ENCODE measurements around the gene SMG9.

Gene SMG9

DNA sequence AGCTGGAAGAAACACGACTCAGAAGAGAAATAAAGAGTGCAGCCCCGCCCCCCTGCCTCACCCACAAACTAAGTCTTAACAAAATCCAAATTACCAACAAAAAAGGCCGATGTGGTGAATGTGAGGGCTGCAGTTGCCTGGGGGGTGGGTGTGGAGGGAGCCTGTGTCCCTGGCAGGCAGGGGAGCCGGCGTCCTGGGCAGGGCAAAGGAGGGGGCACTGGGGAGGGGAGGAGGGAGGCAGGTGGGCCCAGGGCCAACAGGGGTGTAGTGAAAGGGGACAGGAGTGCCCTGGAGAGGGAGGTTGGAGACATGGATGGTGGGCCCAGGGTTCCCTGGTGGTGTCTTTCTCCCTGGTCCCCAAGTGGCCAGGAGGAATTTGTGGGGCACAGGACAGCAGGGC lies 34.8 kb downstream of the SMG9 start:
- no peak for DNase-seq

DNA sequence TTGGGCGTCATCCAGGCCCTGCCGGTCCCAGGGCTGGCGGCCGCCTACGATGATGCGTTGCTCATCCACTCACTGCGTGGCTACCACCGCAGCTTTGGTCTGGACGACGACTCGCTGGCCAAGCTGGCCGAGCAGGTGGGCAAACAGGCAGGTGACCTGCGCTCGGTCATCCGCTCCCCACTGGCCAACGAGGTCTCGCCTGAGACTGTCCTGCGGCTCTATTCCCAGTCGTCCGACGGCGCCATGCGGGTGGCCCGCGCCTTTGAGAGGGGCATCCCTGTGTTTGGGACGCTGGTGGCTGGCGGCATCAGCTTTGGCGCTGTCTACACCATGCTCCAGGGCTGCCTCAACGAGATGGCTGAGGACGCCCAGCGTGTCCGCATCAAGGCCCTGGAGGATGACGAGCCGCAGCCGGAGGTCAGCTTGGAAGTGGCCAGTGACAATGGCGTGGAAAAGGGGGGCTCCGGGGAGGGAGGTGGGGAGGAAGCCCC lies 35.3 kb downstream of the SMG9 start:
- no peak for DNase-seq

DNA sequence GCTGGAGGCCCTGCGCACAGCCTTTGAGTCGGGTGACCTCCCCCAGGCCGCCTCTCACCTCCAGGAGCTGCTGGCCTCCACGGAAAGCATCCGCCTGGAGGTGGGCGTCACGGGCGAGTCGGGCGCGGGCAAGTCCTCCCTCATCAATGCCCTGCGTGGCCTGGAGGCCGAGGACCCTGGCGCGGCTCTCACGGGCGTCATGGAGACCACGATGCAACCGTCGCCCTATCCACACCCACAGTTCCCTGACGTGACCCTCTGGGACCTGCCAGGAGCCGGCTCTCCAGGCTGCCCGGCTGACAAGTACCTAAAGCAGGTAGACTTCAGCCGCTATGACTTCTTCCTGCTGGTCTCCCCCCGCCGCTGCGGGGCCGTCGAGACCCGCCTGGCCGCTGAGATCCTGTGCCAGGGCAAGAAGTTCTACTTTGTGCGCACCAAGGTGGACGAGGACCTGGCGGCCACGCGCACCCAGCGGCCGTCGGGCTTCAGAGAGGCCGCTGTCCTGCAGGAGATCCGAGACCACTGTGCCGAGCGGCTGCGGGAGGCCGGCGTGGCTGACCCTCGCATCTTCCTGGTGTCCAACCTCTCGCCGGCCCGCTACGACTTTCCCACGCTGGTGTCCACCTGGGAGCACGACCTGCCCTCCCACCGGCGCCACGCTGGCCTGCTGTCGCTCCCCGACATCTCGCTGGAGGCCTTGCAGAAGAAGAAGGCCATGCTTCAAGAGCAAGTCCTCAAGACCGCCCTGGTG lies 36.0 kb downstream of the SMG9 start:
- no peak for DNase-seq

DNA sequence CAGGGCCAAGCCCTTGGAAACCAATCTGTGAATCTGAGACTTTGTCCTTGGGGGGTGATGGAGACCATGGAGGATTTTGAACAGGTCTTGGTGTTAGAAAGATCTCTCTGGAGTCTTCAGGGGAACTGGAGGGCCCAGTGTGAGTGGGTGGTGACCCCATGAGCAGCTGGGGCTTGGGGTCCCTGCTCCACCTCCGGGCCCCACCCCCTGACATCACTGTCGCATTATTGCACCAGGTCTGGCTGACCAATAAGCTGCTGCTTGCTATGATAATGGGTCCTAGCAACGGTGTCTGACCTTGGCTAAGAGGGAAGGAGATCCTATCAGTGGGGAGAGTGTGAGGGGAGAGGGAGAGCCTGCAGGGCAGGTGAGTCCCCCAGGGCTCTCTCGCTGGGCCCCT lies 39.0 kb downstream of the SMG9 start, which contains the start of gene IRGC:
TSS of gene IRGC (plus strand) at position 301 of the 400 bp plus-strand sequence. CDS start 2,483 bp downstream, outside the sequence.
- DNase-seq, result no peak

DNA sequence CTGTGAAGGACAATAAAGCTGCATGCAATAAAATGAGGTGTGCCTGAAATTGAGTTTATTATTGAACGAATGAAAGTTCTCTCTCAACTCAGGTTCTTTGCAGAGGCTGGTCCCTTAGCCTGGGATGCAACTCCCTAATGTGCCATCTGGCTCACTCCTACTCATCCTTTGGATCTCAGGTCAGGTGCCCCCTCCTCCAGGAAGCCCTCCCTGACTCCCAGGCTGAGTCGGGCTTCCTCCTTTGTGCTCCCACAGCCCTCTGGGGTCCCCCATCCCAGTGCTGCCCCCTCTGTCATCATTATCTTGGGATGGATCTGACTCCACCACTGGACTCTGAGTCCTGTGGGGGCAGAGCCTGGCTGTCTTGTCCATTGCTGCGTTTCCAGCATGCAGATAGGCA lies 41.6 kb downstream of the SMG9 start:
- no peak for DNase-seq

DNA sequence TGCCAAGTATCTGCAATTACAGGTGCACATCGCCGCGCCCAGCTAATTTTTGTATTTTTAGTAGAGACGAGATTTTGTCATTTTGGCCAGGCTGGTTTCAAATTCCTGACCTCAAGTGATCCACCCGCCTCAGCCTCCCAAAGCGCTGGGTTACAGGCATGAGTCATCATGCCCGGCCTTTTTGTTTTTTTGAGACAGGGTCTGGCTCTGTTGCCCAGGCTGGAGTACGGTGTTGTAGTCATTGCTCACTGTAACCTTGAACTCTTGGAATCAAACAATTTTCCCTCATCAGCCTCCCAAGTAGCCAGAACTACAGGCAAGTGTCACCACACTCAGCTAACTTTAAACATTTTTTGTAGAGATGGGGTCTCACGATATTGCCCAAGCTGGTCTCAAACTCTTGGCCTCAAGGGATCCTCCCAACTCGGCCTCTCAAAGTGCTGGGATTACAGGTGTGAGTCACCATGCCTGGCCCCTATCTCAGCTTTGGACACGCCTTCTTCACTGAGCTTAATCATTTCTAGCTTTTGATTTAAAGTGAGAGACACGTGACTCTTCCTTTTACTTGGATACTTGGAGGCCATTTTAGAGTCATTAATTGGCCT lies 42.9 kb downstream of the SMG9 start:
- no peak for DNase-seq

DNA sequence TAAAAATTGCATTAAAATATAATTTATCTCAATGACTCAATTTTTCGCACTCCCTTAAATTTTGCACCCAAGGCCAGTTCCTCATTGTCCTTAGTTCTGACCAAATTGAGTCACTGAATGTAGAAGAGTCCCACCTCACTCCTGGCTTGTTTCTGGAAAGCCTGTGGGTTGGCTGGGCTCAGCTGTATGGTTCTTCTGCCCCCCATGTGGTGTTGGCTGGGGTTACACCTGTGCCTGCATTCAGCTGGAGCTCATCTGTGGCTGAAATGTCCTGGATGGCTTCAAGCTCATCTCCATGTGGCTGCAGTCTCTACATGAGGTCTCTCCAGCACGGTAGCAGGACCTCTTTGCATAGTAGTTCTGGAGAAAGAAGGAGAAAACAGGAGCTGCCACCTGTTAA lies 46.0 kb downstream of the SMG9 start:
- DNase-seq, result no peak

DNA sequence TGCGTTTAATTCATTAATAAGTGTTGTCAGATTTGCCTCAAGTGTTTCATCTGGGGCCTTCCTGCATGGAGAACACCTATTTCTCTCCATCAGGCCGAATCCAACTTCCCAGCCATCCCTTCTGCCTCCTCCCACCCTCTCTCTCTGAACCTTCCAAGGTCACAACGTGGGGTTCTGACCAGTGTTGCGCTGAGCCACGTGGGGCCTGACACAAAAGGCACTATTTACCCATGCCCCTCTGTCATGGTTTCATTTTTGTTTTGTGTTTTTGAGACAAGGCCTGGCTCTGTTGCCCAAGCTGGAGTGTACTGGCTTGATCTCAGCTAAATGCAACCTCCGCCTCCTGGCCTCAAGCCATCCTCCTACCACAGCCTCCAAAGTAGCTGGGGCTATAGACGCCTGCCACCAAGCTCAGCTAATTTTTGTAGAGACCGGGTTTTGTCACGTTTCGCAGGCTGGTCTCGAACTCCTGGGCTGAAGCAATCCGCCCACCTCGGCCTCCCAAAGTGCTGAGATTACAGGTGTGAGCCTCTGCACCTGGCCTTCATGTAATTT lies 47.5 kb downstream of the SMG9 start:
- no peak for DNase-seq

DNA sequence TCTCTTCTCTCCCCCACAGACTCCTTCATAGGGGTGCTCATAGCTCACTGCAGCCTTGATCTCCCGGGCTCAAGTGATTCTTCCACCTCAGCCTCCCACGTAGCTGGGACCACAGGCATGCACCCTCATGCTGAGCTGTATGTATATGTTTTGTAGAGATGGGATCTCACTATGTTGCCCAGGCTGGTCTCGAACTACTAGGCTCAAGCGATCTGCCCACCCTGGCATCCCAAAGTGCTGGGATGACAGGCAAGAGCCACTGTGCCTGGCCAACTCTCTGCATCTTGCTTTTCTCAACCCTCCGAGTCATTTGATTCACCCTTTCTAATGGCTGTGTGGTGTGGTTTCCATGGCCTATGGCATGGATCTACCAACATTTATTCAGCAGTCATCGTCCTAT lies 49.0 kb downstream of the SMG9 start:
- DNase-seq, result no peak

DNA sequence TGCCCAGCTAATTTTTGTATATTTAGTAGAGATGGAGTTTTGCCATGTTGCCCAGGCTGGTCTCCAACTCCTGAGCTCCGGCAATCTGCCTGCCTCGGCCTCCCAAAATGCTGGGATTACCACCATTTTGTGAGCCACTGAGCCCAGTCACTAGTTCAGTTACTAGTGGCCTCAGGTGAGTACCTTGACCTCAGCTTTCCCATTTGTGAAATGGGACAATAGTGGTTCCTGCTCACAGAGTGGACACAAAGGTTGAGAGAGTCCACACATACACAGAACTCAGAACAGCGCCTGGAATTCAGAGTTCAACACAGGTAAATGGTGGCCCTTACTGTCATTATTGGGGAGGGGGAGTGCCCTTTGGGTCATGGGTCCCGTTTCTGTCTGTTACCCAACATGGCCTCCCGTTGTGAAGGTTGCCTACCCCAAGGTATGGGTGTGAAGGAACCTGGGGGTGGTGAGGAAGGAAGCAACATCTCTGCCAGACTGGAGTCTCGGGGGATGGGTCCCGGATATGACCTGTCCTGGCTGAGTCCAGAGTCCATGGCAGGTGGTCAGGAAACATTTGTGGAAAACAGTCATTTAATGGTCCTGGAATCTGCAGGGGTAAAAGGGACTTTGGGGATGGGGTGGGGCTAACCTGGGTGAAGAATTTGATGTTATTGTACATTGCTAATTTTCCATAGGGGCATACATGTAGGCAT lies 50.6 kb downstream of the SMG9 start:
- DNase-seq, result no peak

DNA sequence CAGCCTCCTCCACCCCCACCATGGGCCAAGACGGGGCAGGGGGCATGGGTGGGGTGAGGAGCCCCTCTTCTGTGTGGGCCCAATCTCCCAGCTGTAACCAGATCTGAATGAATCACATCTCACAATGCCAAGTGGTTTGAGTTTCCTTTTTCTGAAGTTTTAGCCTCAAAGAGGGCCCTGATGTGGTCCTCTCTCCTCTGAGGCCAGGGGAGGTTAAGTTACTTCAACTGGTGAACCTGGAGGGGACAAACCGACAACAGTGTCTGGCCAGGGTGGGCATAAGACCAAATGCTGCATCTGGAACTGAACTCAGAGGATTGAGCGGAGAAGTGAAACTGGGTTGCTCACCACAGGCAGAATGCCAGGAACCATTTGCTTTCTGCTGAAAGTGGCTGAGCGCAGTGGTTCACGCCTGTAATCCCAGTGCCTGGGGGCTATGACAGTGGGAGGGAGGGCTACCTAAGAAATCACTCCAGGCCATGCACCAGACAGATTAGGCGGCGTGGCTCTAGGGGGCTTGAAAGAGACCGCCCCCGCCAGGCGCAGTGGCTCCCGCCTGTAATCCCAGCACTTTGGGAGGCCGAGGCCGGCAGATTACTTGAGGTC lies 54.3 kb downstream of the SMG9 start:
- DNase-seq, result peak in 1 of 2 donors; percentile 23

DNA sequence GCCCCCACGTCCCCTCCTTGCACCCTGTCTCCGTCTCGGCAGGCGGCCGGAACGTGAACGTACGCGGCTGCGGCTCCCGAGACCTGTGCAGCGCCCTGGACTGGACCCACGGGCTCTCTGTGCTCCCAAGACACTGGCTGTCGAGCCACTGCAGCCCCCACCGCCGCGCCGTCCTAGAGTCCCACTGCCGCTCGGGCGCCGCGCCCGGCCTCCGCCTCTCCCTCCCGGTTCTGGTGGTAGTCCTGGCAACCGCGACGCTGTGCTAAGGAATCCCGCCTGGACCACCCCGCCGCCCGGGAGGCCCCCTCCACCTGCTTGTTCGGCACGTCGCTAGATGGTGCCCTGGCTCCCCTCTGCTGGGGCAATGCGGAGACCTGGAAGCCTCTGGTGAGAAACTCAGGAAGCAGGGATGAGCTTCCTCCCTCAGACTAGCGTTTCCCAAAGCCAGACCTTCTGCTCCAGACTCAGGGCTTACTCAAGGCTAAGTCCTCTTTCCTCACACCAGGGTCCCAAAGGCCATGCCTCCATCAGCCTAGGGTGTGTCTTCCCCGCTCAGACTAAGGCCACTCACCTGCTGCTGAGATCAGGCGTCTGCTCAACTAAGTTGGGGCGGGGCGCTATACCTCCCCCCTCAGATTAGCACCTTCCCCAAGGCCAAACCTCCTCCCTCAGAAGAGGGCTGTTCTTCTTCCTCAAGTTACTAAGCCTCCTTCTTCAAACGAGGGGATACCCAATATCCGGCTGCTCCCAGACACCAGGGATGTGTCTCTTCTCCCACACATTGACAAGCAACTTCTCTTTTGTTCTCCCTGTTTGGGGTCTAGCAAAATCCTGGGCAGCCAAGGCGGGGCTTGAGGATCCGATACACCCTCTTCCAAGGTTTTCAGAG lies 55.0 kb downstream of the SMG9 start:
- DNase-seq, result peak in 1 of 2 donors; percentile 4

DNA sequence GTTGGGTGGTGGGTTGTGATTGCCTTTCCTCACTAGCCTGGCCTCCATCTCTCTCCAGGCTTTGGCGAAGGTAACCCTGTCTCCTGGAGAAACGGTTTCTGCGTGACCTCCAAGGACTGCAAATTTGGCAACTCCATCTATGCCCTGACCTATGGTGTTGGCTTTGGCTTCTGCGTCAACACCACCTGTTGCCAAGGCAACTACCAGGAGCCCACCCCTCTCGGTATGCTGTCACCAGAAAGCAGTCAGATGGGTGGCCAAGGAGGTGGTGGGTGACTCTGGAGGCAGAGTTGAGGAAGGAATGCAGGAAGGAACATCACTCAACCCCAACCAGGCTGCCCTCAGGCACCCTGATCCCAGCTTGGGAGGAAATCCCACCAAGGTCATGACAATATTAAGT lies 57.5 kb downstream of the SMG9 start:
- DNase-seq, result no peak

DNA sequence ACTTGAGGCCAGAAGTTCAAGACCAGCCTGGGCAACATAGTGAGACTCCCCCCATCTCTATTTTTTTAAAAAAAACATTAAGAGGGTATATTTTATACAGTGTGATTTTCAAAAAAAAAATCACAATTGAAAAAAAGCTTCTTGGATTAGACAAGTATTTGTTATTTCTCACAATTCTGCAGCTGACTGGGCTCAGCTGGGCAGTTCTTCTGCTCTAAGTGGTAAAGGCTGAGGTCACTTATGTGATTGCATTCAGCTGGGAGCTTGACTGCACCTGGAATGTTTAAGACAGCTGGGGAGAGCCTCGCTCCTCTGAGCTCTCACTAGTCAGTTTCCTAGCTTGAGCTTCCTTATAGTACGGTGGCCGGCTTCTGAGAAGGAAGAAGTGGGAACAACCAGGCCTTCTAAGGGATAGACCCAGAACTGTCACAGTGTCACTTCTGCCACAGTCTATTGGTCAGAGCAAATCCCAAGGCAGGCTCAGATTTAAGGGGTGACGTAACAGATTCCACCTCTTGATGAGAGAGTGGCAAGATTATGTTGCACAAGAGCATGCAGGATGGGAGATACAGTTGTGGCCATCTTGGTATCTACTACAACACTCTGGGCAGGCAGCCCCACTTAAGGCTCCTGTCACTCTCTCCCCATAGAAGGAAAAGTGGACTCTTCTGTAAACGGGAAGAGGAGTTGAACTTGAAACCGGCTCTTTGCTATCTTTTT lies 58.6 kb downstream of the SMG9 start:
- DNase-seq, result peak in 1 of 2 donors; percentile 25

DNA sequence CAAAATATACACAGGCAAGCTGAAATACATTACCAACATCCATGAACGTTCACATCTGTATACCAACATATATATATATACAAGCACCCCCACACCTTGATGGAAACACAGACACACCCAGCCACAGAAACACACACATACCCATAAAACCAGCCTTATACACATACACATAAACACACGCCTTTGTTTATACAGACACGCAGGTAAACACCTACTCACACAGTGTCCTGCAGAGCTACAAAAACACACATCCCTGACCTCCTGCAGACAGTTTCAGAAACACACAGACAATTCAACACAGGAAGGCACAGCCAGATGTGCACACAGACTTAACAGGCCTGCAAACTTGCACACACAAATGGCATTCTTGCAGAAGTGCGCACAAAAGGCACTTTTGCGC lies 60.2 kb downstream of the SMG9 start:
- DNase-seq, result no peak

DNA sequence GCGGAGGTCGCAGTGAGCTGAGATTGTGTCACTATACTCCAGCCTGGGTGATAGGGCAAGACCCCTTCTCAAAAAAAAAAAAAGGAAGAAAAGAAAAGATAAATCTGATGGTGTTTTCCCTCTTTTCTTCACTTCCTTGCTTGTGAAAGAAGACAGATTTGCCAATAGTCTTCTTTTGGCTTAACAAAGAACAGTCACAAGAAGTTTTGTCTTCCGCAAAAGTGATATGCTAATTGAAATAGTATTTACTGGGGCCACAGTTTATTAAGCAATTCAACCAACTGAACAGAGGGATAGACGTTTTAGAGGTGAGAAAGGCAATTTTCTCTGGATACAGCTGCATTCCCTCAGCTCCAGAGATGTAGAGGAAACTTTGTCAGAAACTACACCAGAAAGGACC lies 61.9 kb downstream of the SMG9 start:
- DNase-seq, result no peak

DNA sequence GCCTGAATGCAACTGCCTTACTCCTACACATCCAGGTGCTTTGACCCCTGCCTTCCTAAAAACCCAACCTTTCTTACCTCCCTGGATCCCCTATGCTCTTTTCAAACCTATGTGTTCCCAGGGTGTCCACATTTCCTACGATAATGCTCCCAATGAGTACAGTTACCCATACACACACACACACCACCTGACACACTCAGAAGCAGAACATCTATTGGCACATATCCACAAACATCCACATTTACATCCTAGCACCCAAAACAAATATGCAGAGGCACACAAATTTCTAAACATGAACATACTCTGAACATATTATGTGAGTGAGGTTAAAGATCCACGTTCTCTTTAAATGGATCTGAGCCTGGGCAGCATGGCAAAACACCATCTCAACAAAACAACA lies 62.4 kb downstream of the SMG9 start:
- no peak for DNase-seq

DNA sequence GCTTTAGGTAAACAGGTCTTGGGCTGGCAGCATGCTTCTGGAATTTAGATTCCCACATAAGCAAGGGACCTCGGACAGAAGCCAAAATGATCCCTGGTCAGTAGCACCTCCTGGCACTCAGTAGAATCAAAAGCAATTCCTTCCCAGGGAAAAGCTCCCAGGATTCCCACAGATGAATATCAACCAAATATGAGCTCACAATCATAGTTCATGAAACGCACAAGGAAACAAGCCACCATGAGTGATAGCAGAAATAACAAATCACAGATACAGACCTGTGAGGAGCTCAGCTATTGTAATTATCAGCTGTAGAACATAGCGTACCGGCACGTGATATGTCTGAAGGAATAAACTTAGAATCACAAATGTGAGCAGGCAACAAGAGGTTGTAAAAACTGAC lies 63.0 kb downstream of the SMG9 start:
- no peak for DNase-seq

DNA sequence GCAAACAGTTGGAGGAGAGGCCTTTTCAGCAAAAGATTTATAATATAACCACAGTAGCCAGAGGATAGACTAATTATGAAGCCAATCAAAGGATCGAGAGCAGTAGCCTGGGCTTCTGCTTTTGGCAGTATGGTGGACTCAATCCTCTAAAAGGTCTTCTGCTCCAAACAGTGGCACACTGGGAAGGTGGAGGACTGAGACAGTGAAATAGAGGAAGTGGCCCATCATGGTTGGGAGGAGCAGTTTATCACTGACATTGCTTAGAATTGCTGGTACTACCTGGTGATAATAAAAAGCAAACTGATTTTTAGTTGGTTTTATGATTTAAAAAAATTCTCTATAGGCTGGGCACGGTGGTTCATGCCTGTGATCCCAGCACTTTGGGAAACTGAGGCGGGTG lies 63.9 kb downstream of the SMG9 start:
- DNase-seq, result no peak

DNA sequence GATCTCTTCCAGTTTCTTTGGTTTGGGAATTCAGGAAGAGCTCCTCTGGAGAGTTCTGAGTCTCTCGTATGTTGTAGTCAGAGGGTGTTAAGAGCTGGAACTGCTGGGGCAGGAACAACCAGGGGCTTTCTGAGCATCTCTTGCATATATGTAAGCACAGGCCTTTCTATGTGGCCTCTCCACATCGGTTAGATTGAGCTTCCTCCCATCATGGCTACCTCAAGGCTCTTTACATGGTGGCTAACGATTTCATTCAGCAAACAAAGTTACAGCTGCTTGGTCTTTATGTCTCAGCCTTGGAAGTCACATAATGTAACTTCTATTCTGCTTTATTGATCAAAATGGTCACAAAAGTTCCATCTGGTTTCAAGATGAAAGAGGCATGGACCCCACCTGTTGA lies 64.3 kb downstream of the SMG9 start:
- DNase-seq, result no peak

DNA sequence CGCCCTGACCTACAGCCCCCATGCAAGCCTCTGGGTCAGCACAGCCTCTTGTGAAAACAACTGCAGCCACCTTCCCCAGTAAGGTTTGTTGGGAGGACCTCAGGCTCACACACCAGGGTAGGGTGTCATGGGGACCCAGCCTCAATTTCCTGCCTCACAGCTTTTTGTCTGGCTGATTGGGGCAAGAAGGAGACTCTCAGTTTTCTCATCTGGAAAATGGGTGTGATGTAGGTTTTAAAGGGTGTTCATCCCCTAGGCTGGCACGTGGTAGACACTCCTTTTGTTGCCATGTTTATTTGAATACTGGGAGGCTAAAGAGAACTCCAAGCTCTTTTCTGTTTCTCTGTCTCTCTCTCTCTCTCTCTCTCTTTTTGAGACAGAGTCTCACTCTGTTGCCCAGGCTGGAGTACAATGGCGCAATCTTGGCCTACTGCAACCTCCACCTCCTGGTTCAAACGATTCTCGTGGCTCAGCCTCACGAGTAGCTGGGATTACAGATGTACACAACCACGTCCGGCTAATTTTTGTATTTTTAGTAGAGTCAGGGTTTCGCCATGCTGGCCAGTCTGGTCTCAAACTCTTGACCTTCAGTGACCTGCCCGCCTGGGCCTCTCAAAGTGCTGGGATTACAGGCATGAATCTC lies 66.6 kb downstream of the SMG9 start:
- DNase-seq, result peak in 1 of 2 donors; percentile 41

Data from CD4-positive, alpha-beta T cell treated with Interleukin-1 beta for 1 hour (primary cell).